Measurements from ENCODE around the gene LY86.

The LY86 gene

GRCh38 chr6:6570929-6571671, 17.4 kb upstream of the LY86 start:
- DNase-seq (ENCODE audit: low spot score) = no peak
- FAIRE-seq = no peak

- no peak for FAIRE-seq
- DNase-seq (ENCODE audit: low spot score) = no peak
Measured at GRCh38 chr6:6575143-6575542, 13.4 kb upstream of the LY86 start.

GRCh38 chr6:6577735-6578134, 10.8 kb upstream of the LY86 start:
- no peak for FAIRE-seq
- no peak for DNase-seq (ENCODE audit: low spot score)

- no peak for DNase-seq (ENCODE audit: low spot score)
- FAIRE-seq = no peak
Measured at GRCh38 chr6:6579281-6579680, 9.2 kb upstream of the LY86 start.

GRCh38 chr6:6580225-6580856, 8.2 kb upstream of the LY86 start:
- FAIRE-seq = no peak
- no peak for DNase-seq (ENCODE audit: low spot score)

GRCh38 chr6:6581054-6581453, 7.5 kb upstream of the LY86 start:
- no peak for DNase-seq (ENCODE audit: low spot score)
- no peak for FAIRE-seq

GRCh38 chr6:6582131-6582530, 6.4 kb upstream of the LY86 start:
- no peak for DNase-seq (ENCODE audit: low spot score)
- FAIRE-seq = no peak

GRCh38 chr6:6583836-6584235, 4.7 kb upstream of the LY86 start:
- DNase-seq (ENCODE audit: low spot score) = no peak
- no peak for FAIRE-seq

- DNase-seq (ENCODE audit: low spot score) (no peak), FAIRE-seq (no peak)
Measured at GRCh38 chr6:6584310-6585002, 4.1 kb upstream of the LY86 start.

- no peak for FAIRE-seq
- no peak for DNase-seq (ENCODE audit: low spot score)
Measured at GRCh38 chr6:6585003-6585311, 3.6 kb upstream of the LY86 start.

- FAIRE-seq = no peak
Measured at GRCh38 chr6:6586167-6586566, 2.4 kb upstream of the LY86 start.

GRCh38 chr6:6586671-6587526, 1.6 kb upstream of the LY86 start:
- DNase-seq (ENCODE audit: low spot score) (no peak), FAIRE-seq (no peak)

More at GRCh38 chr6:6586167-6586566, 2.4 kb upstream of the LY86 start:
- no peak for DNase-seq (ENCODE audit: low spot score)

- DNase-seq (ENCODE audit: low spot score) = no peak
- no peak for FAIRE-seq
Measured at GRCh38 chr6:6587696-6588063, 840 bp upstream of the LY86 start.

- DNase-seq (ENCODE audit: low spot score) (no peak), FAIRE-seq (no peak)
Measured at GRCh38 chr6:6588924-6589709, 597 bp downstream of the LY86 start.

- no peak for FAIRE-seq
Measured at GRCh38 chr6:6590530-6590929, 2.0 kb downstream of the LY86 start.

GRCh38 chr6:6591778-6592465, 3.4 kb downstream of the LY86 start:
- FAIRE-seq (no peak), DNase-seq (ENCODE audit: low spot score) (no peak)

More at GRCh38 chr6:6590530-6590929, 2.0 kb downstream of the LY86 start:
- DNase-seq (ENCODE audit: low spot score) = no peak

- no peak for DNase-seq (ENCODE audit: low spot score)
Measured at GRCh38 chr6:6592826-6593475, 4.4 kb downstream of the LY86 start.

GRCh38 chr6:6593867-6594468, 5.4 kb downstream of the LY86 start:
- FAIRE-seq (no peak), DNase-seq (ENCODE audit: low spot score) (no peak)

More at GRCh38 chr6:6592826-6593475, 4.4 kb downstream of the LY86 start:
- FAIRE-seq = no peak

GRCh38 chr6:6595025-6595424, 6.5 kb downstream of the LY86 start:
- DNase-seq (ENCODE audit: low spot score) (no peak), FAIRE-seq (no peak)

All from urothelium cell line (cell line).